HepG2 (cell line): ENCODE results near the gene TUG1.

Source experiments
- BHLHE40 ChIP-seq: IDR thresholded peaks from 2 replicates; pipeline ENCODE4 v1.6.1; 2011; ENCODE audit warnings: low read length, improper control_type of control experiment
- EP300 ChIP-seq, 3 experiments: sonication (generic) in 1 of 3; formaldehyde crosslinking in 1 of 3; IDR thresholded peaks; 2 replicates each; pipeline versions ENCODE4 v1.5.1 to v1.6.1; 2011 to 2020; ENCODE audit warnings: low read depth in 2 of 3, low read length in 2 of 3, borderline replicate concordance in 1 of 3, improper control_type of control experiment in 1 of 3, mild to moderate bottlenecking in 1 of 3, missing genetic modification reagents in 1 of 3, moderate library complexity in 1 of 3
- KLF9 ChIP-seq: IDR thresholded peaks from 2 replicates; pipeline ENCODE4 v1.6.1; 2016; ENCODE audit warnings: low read depth
- NFRKB ChIP-seq: fragments of 450-650 bp; IDR thresholded peaks from 2 replicates; pipeline ENCODE4 v1.6.1; 2017
- ZBTB1 ChIP-seq: sonication (generic); formaldehyde crosslinking; IDR thresholded peaks from 2 replicates; pipeline ENCODE4 v1.4.0; 2020; ENCODE audit warnings: missing genetic modification reagents, borderline replicate concordance
- TF ChIP-seq, protein P1 (sequence below): sonication (generic); formaldehyde crosslinking; IDR thresholded peaks from 2 replicates; pipeline ENCODE4 v1.4.0; 2020; ENCODE audit warnings: missing genetic modification reagents, mild to moderate bottlenecking, borderline replicate concordance
- TF ChIP-seq, protein P2 (sequence below): sonication (generic); formaldehyde crosslinking; IDR thresholded peaks from 2 replicates; pipeline ENCODE4 v1.4.0; 2020; ENCODE audit warnings: missing genetic modification reagents

DNA sequence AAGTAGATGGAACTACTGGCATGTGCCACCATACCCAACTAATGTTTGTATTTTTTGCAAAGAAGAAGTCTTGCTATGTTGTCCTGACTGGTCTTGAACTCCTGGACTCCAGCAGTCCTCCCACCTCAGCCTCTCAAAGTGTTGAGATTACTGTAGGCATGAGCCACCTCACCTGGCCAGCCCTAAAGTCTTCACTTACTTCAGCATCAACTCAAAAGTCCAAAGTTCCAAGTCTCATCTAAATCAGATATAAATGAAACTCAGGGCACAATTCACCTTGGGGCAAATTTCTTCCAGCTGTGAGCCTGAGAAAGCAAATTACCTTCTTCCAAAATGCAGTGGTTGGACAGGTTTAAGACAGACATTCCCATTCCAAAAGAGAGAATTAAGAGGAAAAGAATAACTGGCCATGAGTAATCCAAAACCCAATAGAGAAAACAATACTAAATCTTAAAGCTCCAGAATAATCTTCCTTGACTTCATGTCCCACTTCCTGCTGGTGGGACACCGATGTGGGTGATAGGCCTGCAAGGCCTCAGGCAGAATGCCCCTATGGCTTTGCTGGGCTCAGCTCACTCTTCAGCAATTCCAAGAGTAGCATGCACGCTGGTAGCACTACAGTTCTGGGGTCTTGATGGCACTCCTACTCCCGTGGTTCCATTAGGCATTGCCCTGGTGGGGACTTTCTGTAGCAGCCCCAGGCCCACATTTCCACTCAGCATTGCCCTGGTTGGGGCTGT is 50.3 kb downstream of the TUG1 start:
- TF ChIP-seq KLF9 (CRISPR knock-in tag) (no peak), EP300 (IDR thresholded peaks at IDR 0.05; ENCODE audit: low read depth in 2 of 2, low read length in 2 of 2) (no peak), EP300 (CRISPR knock-in tag; IDR thresholded peaks at IDR 0.05; ENCODE audit: borderline replicate concordance) (no peak), NFRKB (no peak), ZBTB1 (no peak), BHLHE40 (no peak)
- TF ChIP-seq, protein P1, sequence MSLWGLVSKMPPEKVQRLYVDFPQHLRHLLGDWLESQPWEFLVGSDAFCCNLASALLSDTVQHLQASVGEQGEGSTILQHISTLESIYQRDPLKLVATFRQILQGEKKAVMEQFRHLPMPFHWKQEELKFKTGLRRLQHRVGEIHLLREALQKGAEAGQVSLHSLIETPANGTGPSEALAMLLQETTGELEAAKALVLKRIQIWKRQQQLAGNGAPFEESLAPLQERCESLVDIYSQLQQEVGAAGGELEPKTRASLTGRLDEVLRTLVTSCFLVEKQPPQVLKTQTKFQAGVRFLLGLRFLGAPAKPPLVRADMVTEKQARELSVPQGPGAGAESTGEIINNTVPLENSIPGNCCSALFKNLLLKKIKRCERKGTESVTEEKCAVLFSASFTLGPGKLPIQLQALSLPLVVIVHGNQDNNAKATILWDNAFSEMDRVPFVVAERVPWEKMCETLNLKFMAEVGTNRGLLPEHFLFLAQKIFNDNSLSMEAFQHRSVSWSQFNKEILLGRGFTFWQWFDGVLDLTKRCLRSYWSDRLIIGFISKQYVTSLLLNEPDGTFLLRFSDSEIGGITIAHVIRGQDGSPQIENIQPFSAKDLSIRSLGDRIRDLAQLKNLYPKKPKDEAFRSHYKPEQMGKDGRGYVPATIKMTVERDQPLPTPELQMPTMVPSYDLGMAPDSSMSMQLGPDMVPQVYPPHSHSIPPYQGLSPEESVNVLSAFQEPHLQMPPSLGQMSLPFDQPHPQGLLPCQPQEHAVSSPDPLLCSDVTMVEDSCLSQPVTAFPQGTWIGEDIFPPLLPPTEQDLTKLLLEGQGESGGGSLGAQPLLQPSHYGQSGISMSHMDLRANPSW (CRISPR knock-in tag), result no peak
- TF ChIP-seq, protein P2, sequence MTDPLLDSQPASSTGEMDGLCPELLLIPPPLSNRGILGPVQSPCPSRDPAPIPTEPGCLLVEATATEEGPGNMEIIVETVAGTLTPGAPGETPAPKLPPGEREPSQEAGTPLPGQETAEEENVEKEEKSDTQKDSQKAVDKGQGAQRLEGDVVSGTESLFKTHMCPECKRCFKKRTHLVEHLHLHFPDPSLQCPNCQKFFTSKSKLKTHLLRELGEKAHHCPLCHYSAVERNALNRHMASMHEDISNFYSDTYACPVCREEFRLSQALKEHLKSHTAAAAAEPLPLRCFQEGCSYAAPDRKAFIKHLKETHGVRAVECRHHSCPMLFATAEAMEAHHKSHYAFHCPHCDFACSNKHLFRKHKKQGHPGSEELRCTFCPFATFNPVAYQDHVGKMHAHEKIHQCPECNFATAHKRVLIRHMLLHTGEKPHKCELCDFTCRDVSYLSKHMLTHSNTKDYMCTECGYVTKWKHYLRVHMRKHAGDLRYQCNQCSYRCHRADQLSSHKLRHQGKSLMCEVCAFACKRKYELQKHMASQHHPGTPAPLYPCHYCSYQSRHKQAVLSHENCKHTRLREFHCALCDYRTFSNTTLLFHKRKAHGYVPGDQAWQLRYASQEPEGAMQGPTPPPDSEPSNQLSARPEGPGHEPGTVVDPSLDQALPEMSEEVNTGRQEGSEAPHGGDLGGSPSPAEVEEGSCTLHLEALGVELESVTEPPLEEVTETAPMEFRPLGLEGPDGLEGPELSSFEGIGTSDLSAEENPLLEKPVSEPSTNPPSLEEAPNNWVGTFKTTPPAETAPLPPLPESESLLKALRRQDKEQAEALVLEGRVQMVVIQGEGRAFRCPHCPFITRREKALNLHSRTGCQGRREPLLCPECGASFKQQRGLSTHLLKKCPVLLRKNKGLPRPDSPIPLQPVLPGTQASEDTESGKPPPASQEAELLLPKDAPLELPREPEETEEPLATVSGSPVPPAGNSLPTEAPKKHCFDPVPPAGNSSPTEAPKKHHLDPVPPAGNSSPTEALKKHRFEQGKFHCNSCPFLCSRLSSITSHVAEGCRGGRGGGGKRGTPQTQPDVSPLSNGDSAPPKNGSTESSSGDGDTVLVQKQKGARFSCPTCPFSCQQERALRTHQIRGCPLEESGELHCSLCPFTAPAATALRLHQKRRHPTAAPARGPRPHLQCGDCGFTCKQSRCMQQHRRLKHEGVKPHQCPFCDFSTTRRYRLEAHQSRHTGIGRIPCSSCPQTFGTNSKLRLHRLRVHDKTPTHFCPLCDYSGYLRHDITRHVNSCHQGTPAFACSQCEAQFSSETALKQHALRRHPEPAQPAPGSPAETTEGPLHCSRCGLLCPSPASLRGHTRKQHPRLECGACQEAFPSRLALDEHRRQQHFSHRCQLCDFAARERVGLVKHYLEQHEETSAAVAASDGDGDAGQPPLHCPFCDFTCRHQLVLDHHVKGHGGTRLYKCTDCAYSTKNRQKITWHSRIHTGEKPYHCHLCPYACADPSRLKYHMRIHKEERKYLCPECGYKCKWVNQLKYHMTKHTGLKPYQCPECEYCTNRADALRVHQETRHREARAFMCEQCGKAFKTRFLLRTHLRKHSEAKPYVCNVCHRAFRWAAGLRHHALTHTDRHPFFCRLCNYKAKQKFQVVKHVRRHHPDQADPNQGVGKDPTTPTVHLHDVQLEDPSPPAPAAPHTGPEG (CRISPR knock-in tag), result no peak
